ENCODE results near the gene NRARP. TPM values are rescaled to one million over a fixed set of nuclear protein-coding genes. Genes with fewer than 3 reads are reported as not detected.

NRARP gene
- total and polyA plus RNA-seq, 2 of the 8 experiments (the other 6 are each of a cell fraction or from before 2014, with no cell fraction given), result 32.5 to 37.2 TPM

- Histone ChIP-seq H3K23ac (ENCODE audit: insufficient read length) (no peak overlapping the region), H2BK120ac (replicated peaks; ENCODE audit: low read depth, low read length) (no peak overlapping the region), H3K9me3 (ENCODE audit: insufficient read depth in 2 of 2, low read depth in 1 of 2, low read length in 1 of 2) (peaks cover 25 to 41% of the 10 kb centered on the region in 2 experiments), H2BK15ac (ENCODE audit: low read length) (no peak overlapping the region), H2BK12ac (ENCODE audit: low read depth, low read length) (no peak overlapping the region), H3K9ac (replicated peaks in 1 of 4; ENCODE audit: extremely low read depth in 1 of 4, low read depth in 3 of 4, low read length in 3 of 4) (no peak overlapping the region), H2BK5ac (ENCODE audit: low read depth, low read length) (no peak overlapping the region), H4K91ac (replicated peaks; ENCODE audit: insufficient read length, low read length) (no peak overlapping the region), H2AFZ (ENCODE audit: low read length) (no peak overlapping the region), H3K56ac (replicated peaks; ENCODE audit: insufficient read length, low read depth, low read length) (no peak overlapping the region), H4K20me1 (replicated peaks in 1 of 2; ENCODE audit: control insufficient read depth in 1 of 2, insufficient read depth in 2 of 2, low read length in 2 of 2) (no peaks in the 10 kb centered on the region), H3K79me2 (ENCODE audit: control insufficient read depth in 1 of 2, insufficient read depth in 2 of 2, low read length in 2 of 2) (no peaks in the 10 kb centered on the region), H3K18ac (ENCODE audit: extremely low read depth, low read length) (no peak overlapping the region), H3K27ac (ENCODE audit: low read depth, low read length) (no peak overlapping the region), H3K14ac (ENCODE audit: insufficient read length) (no peak overlapping the region), H4K8ac (ENCODE audit: extremely low read depth, insufficient read depth, low read length) (no peak overlapping the region), H3K4ac (replicated peaks; ENCODE audit: insufficient read length, low read depth, low read length) (no peak overlapping the region), H2AK5ac (ENCODE audit: low read depth, low read length) (no peak overlapping the region), H3K36me3 (ENCODE audit: control insufficient read depth in 2 of 4, insufficient read depth in 4 of 4, low read length in 3 of 4) (no peaks in the 10 kb centered on the region), H3K79me1 (ENCODE audit: low read depth, low read length) (no peaks in the 10 kb centered on the region), H3K4me1 (replicated peaks in 1 of 4; ENCODE audit: control insufficient read depth in 3 of 4, insufficient read depth in 4 of 4, low read length in 3 of 4) (no peaks in the 10 kb centered on the region), H4K5ac (ENCODE audit: insufficient read length, low read depth, low read length) (no peak overlapping the region), H3K23me2 (ENCODE audit: low read depth, low read length) (no peaks in the 10 kb centered on the region), H2BK20ac (ENCODE audit: low read length) (no peak overlapping the region), H3K27me3 (replicated peaks in 1 of 4; ENCODE audit: control insufficient read depth in 3 of 4, extremely low read depth in 1 of 4, insufficient read depth in 3 of 4, low read length in 3 of 4) (no peaks in the 10 kb centered on the region), H3K4me3 (ENCODE audit: extremely low read depth in 1 of 4, insufficient read depth in 2 of 4, low read depth in 3 of 4, low read length in 4 of 4) (no peak overlapping the region), H3K4me2 (ENCODE audit: insufficient read depth in 1 of 2, low read depth in 2 of 2, low read length in 2 of 2) (no peak overlapping the region)
- ChIA-PET CTCF (ENCODE audit: partially characterized antibody) (no interaction called here), POLR2A (ENCODE audit: partially characterized antibody) (interaction anchor here (0.9 kb wide), 1 partner anchor 8 kb away, joined by 3 read pairs; no protein-coding TSS in a partner anchor)
- no peak for FAIRE-seq
- 80% methylated on average over 7 of the region's 7 CpGs; no CpG with 5 or more reads in 1 of the 2 experiments for WGBS, 2 experiments (ENCODE audit: extremely low coverage in 1 of 2, insufficient coverage in 1 of 2, insufficient read length in 1 of 2, insufficient replicate concordance in 2 of 2, low coverage in 1 of 2, low lambda C conversion rate in 2 of 2, missing lambda C conversion rate in 1 of 2)
- no peak for DNase-seq (ENCODE audit: low read depth in 1 of 2, low spot score in 2 of 2)
- no peak for TF ChIP-seq SAP30 (IDR thresholded peaks at IDR 0.05; ENCODE audit: insufficient read depth, insufficient replicate concordance, low read length)
- no peak for TF ChIP-seq E2F6 (IDR thresholded peaks at IDR 0.05)
- no peak for TF ChIP-seq USF2 (IDR thresholded peaks at IDR 0.05; ENCODE audit: low read length)
- no peak for TF ChIP-seq CEBPB (IDR thresholded peaks at IDR 0.05; ENCODE audit: low read depth, low read length)
- TF ChIP-seq CBX5 (IDR thresholded peaks at IDR 0.05; ENCODE audit: low read depth, low read length), result no peak
- no peak for TF ChIP-seq KDM4A (IDR thresholded peaks at IDR 0.05; ENCODE audit: low read depth, low read length, severe bottlenecking)
- no peak for TF ChIP-seq SUZ12 (IDR thresholded peaks at IDR 0.05; ENCODE audit: low read length)
- no peak for TF ChIP-seq HDAC2 (IDR thresholded peaks at IDR 0.05; ENCODE audit: borderline replicate concordance in 1 of 2, low read depth in 2 of 2, low read length in 2 of 2)
- no peak for TF ChIP-seq NANOG (IDR thresholded peaks at IDR 0.05; ENCODE audit: insufficient read depth, low read depth, low read length, poor library complexity, severe bottlenecking)
- TF ChIP-seq CTBP2 (IDR thresholded peaks at IDR 0.05; ENCODE audit: borderline replicate concordance, insufficient read depth, insufficient read length, low read length), result no peak
- TF ChIP-seq TEAD4 (IDR thresholded peaks at IDR 0.05; ENCODE audit: low read depth, low read length), result no peak
Measured at GRCh38 chr9:137342482-137342881, 40.4 kb upstream of the NRARP start.
